GM19239 (cell line): ENCODE data around the gene TENM4.
"Not testable (repeated sequence)": the region's sequence is repeated elsewhere in the genome, so short reads cannot be mapped to it uniquely, and the experiment has no call there.

ENCODE experiments used
- DNase-seq: peaks from one replicate; pipeline ENCODE4 v3.0.0; 2011; ENCODE audit warnings: low spot score; ENCODE audit not compliant: insufficient read length
- FAIRE-seq: peaks from 2 replicates; lab custom pipeline; 2011; peaks lifted over from hg19 to GRCh38; lab: Jason Lieb, UNC

TENM4 gene

GRCh38 chr11:79229047-79229446 lies 211.8 kb downstream of the TENM4 start:
- DNase-seq (no peak), FAIRE-seq (no peak)

GRCh38 chr11:79227767-79228755 lies 212.8 kb downstream of the TENM4 start:
- FAIRE-seq (no peak), DNase-seq (no peak)

- DNase-seq (no peak), FAIRE-seq (no peak)
Measured at GRCh38 chr11:79227308-79227707, 213.5 kb downstream of the TENM4 start.

- DNase-seq (no peak), FAIRE-seq (no peak)
Measured at GRCh38 chr11:79226126-79226525, 214.7 kb downstream of the TENM4 start.

- DNase-seq, FAIRE-seq: not testable (repeated sequence)
Measured at GRCh38 chr11:79222163-79222562, 218.7 kb downstream of the TENM4 start.

GRCh38 chr11:79221444-79222130 lies 219.2 kb downstream of the TENM4 start:
- no peak for FAIRE-seq

GRCh38 chr11:79220171-79220570 lies 220.7 kb downstream of the TENM4 start:
- FAIRE-seq (no peak), DNase-seq (no peak)

More at GRCh38 chr11:79221444-79222130, 219.2 kb downstream of the TENM4 start:
- DNase-seq = no peak

- DNase-seq = no peak
Measured at GRCh38 chr11:79219186-79220045, 221.4 kb downstream of the TENM4 start.

GRCh38 chr11:79212741-79213190 lies 228.1 kb downstream of the TENM4 start:
- DNase-seq (no peak), FAIRE-seq (no peak)

More at GRCh38 chr11:79219186-79220045, 221.4 kb downstream of the TENM4 start:
- no peak for FAIRE-seq

GRCh38 chr11:79209540-79210266 lies 231.1 kb downstream of the TENM4 start:
- no peak for DNase-seq

GRCh38 chr11:79208126-79208525 lies 232.7 kb downstream of the TENM4 start:
- no peak for FAIRE-seq
- no peak for DNase-seq

More at GRCh38 chr11:79209540-79210266, 231.1 kb downstream of the TENM4 start:
- FAIRE-seq = no peak

- no peak for FAIRE-seq
Measured at GRCh38 chr11:79206951-79207350, 233.9 kb downstream of the TENM4 start.

GRCh38 chr11:79205786-79206185 lies 235.0 kb downstream of the TENM4 start:
- no peak for FAIRE-seq
- no peak for DNase-seq

More at GRCh38 chr11:79206951-79207350, 233.9 kb downstream of the TENM4 start:
- DNase-seq = no peak

- DNase-seq = no peak
- FAIRE-seq = peak; percentile 4
Measured at GRCh38 chr11:79201677-79202347, 239.0 kb downstream of the TENM4 start.

GRCh38 chr11:79200398-79201070 lies 240.3 kb downstream of the TENM4 start:
- no peak for FAIRE-seq
- no peak for DNase-seq

- FAIRE-seq (no peak), DNase-seq (no peak)
Measured at GRCh38 chr11:79199729-79200354, 241.0 kb downstream of the TENM4 start.

- no peak for FAIRE-seq
Measured at GRCh38 chr11:79198898-79199250, 242.0 kb downstream of the TENM4 start.

More at GRCh38 chr11:79198898-79199250, 242.0 kb downstream of the TENM4 start:
- no peak for DNase-seq
